NCI-H187 treated with DMSO at 0.1 percent for 48 hours (cell line): Measurements from ENCODE around the gene METRN.
A peak's percentile ranks its signal among the peaks of the same experiment; 100 is the strongest.

Experiments used
- DNase-seq: peaks from one replicate; lab custom pipeline; 2025; lab: John Stamatoyannopoulos, UW

The METRN gene

GRCh38 chr16:714558-715476 lies at the start of gene METRN:
Gene METRN, plus strand, starts transcription at chr16:715118. Its CDS starts 172 bp downstream, at chr16:715290.
- peak; percentile 49 for DNase-seq

- no peak for DNase-seq
Measured at GRCh38 chr16:666572-666971, 48.3 kb upstream of the METRN start.

DNA sequence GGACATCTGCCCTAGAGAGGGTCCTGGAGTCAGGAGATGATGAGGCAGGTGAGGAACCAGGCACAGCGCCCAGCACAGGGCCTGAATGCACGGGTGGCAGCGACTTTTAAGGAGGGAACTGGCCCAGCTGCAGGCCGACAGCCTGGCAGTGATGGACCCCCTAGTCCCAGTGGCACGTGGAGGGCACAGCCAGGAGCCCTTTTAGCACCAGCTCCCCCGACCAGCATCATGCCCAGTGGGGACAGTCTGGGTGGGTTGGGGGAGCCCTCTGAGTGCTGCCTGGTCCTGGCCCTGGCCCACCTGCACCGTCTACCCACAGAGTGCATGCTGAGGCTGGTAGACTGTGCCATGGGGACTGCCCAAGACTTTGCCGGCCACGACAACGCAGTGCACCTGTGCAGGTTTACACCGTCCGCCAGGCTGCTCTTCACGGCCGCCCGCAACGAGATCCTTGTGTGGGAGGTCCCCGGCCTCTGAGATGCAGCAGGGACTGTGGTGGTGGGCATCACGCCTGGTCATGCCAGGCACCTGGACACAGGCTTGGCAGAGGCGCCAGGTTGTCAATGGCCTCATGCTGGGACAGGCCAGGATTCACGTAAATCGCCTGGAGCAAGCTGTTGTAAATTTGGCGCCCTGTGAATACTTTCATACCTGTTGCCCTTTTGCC lies 47.7 kb upstream of the METRN start:
- no peak for DNase-seq

DNA sequence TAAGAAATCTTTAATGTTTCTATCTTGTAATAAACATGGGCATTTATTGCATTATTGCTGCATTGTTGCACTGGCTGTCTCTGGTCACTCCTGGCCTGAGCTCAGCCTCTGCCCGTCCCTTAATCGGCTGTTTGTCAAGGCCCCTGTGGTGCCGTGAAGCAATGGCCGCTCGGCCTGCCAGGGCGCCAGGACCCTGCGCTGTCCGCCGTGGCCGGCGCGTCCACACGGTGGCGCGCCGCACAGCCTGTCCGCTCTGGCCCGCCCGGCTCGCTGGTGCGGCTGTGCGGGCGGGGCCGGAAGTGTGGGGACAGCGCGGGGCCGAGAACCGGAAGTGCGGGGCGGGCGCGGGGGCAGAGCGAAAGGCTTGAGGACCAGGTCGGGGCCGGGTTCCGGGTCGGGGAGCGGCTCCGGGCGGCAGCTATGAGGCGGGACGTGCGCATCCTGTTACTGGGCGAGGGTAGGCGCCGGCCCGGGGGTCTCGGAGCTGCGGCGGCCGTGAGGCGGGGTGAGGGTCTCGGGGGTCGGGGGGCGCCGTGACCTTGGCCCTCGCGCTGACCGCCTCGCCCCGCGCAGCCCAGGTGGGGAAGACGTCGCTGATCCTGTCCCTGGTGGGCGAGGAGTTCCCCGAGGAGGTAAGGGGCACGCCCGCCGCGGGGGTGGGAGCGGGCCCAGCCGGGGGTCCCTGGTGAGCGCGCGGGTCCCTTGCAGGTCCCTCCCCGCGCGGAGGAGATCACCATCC lies 47.0 kb upstream of the METRN start, which contains the start of gene RHOT2:
RHOT2 (plus strand) TSS at position 353 of the 739 bp plus-strand sequence; CDS start at position 421, 68 bp downstream.
- peak; percentile 83 for DNase-seq

GRCh38 chr16:668519-669171 lies 46.3 kb upstream of the METRN start:
- no peak for DNase-seq

GRCh38 chr16:669666-670065 lies 45.3 kb upstream of the METRN start:
- no peak for DNase-seq

- no peak for DNase-seq
Measured at GRCh38 chr16:670485-671352, 44.2 kb upstream of the METRN start.

DNA sequence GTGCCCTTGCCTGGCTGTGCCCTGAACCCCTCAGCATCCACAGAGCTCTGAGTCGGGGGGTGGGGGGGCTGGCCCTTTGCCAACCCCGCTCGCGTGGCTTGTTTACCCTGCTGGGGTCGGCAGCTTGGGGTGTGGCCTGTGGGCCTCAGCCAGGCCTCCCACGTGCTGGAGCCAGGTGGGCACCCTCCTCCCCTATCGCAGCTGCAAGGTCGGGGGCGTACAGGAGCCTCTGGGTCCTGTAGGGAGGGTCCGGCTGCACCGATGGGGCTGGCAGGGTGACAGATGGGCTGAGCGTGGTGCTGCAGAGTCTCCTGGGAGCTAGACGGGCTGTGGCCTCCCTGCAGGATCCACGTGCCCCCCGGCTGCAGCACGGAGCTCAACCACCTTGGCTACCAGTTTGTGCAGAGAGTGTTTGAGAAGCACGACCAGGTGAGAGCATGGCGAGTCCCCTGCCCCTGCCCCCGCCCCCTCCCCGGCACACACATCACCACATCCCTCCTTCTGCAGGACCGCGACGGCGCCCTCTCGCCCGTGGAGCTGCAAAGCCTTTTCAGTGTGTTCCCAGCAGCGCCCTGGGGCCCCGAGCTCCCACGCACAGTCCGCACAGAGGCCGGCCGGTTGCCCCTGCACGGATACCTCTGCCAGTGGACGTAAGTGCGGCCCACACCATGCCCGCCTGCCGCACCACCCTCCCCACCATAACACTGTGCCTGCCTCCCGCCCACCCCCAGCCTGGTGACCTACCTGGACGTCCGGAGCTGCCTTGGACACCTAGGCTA lies 43.4 kb upstream of the METRN start:
- DNase-seq, result no peak

GRCh38 chr16:672371-672770 lies 42.5 kb upstream of the METRN start:
- no peak for DNase-seq

DNA sequence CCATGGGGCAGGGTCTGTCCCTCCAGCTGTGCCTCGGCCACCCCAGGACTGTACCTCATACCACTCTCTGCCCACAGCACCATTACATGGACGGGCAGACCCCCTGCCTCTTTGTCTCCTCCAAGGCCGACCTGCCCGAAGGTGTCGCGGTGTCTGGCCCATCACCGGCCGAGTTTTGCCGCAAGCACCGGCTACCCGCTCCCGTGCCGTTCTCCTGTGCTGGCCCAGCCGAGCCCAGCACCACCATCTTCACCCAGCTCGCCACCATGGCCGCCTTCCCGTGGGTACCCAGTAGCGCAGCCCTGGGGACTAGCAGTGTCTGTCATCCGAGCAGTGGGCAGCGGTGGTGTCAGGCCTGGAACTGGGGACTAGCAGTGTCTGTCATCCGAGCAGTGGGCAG lies 42.1 kb upstream of the METRN start:
- no peak for DNase-seq

DNA sequence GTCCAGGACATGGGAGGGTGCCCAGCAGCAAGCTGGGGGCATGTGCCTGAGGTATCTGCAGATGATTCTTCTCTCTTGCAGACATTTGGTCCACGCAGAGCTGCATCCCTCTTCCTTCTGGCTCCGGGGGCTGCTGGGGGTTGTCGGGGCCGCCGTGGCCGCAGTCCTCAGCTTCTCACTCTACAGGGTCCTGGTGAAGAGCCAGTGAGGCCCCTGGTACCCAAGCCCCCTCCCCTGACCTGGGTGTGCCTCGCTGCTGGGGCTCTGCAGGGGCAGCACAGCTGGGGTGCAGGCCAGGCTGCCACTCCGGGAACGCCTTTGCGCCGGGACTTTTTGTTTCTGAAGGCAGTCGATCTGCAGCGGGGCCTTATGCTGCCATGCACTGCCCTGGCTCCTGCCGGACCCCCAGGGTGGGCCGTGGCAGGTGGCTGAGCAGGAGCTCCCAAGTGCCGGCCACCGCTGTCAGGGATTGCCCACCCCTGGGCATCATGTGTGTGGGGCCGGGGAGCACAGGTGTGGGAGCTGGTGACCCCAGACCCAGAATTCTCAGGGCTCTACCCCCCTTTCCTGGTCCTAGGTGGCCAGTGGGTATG lies 41.4 kb upstream of the METRN start:
- no peak for DNase-seq

GRCh38 chr16:674214-674881 lies 40.6 kb upstream of the METRN start:
- no peak for DNase-seq

- no peak for DNase-seq
Measured at GRCh38 chr16:674968-675883, 39.7 kb upstream of the METRN start, which contains the start of gene RHBDL1. Gene RHBDL1, plus strand, starts transcription at chr16:675671. Its CDS starts 120 bp downstream, at chr16:675791.

DNA sequence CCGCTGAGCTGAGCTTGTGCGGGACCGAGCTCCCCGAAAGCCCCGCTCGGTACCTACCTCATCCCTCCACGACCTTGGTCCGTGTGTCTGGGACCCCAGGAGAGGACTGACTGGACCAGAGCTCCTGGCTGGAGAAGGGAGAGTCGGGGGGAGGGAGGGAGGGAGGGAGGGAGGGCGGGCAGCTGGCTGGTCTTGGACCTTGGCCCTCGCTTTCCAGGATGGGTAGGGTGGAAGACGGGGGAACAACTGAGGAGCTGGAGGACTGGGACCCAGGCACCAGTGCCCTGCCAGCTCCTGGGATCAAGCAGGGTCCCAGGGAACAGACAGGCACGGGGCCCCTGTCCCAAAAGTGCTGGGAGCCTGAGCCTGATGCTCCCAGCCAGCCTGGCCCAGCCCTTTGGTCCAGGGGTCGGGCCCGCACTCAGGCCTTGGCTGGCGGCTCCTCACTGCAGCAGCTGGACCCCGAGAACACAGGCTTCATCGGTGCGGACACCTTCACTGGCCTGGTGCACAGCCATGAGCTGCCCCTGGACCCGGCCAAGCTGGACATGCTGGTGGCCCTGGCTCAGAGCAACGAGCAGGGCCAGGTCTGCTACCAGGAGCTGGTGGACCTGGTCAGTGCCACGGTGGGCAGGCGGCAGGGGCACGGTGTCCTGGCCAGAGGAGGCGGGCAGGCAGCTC lies 38.9 kb upstream of the METRN start:
- no peak for DNase-seq

- DNase-seq, result no peak
Measured at GRCh38 chr16:676565-676902, 38.4 kb upstream of the METRN start.

- peak; percentile 72 for DNase-seq
Measured at GRCh38 chr16:676913-677312, 38.0 kb upstream of the METRN start.
